ENCODE results near the gene AGAP1.

Gene AGAP1

DNA sequence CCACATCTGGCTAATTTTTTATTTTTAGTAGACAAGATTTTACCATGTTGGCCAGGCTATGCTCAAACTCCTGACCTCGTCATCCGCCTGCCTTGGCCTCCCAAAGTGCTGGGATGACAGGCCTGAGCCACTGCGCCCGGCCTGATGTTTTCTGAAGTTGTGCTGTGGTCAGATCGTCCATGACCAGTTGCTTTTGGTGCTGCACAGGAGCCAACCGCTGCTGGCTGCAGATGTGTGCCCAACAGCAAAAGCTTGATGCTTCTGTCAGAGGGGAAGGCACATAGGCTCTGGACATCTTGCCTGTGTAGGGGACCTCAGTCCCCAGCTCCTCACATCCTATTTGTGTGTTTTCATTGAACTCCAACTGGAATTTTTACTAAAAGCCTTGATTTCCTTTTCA is 218.3 kb downstream of the AGAP1 start:
- no peak for DNase-seq (ENCODE audit: low read depth)

DNA sequence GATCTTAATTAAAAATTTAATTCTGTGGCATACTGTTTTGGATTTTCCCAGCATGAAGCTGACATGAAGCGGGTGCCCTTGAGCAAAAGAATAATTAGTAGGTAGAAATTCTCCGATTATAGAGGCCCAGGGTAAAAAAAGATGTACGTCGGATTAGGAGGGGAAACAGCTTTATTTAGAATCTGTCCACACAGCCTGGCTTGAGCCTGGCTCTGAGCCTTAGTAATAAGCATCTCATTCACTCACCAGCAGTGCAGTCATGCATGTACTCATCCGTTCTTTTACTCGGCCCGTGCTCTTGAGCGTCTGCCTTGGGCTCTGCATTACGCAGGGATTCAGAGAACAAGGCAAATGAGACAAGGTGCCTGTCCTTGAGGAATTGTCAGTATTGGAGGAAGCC is 219.3 kb downstream of the AGAP1 start:
- DNase-seq (ENCODE audit: low read depth) = no peak

DNA sequence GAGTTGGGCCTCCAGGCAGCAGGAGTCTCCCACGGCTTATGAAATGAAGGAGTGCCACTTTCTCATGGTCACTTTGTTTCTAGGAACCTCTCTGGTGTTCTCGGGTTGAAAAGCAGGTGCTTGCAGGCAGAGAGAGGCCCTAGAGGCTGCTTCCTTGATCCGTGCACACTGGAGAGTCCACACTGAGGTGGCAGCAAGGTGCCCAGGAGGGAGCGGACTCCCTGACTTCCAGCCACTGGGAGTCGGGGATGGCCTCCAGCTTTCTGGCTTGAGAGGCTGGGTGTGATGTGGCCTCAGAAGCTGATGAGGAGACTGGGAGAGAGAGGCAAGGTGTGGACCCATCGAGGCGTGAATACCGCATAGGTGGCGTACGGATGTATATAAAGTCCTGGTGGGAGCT is 221.8 kb downstream of the AGAP1 start:
- no peak for DNase-seq (ENCODE audit: low read depth)

DNA sequence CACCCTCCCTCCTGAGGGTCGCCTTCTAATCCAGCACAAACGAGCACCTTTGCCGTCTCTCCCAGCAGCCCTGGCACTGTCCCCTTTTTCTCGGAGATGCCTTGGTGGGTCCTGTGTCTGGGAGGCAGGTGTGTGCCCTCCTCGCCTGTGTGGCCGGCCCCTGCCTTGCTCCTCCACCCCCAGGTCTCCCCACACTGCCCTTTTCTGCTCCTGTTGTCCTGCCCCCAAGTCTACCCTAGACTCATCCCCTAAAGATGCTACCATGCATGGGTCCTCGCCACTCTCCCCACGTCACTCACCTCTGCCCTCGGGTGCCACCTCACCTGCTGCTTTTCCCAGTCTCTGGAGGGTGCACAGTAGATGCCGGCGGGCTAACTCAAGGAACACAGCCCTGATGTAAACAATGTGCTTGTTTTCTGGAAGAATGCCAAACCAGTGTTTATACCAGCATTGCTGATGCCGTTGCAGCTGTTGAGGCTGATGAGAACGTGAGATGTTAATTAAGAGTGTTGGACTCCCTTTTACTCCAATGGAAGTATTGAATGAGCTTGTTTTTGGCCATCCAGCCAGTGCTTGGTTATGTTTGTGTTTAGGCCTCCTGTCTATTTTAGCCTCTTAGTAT is 223.1 kb downstream of the AGAP1 start:
- no peak for DNase-seq (ENCODE audit: low read depth)

DNA sequence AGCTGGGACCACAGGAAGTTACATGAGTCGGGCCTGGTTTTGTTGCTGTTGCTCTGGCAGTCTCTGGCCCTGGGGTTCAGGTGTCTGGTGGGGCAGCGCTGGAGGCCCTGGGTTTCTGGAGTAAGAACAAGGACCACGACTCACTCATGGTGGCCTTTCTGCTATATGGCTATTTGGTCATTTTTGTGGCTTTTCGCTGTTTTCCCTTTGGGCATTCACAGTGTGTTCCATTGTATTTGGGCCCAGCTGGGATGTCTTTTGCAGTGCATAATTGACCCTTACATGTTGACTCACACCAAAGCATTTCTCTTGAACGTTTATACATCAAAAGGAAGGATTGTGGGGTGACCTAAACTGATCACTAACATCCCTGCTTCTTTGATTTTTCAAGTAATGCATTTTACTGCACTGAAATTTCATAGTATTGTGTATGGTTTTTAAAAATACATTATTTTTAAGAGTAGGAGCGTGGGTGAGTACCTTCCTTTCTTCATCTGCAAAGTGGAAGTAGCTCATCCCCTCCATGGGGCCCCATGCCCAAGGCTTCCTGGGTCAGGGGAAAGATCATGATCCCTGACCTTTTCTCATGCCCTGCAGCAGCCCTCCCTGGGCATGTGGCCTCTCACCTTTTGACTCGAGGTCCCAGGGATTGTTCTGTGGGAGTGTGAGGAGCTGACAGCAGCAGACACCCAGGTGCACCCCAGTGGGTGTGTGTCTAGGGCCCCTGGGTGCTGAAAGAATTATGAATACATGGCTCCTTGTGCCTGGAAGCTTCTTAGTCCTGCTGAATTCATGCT is 225.5 kb downstream of the AGAP1 start:
- no peak for DNase-seq (ENCODE audit: low read depth)

DNA sequence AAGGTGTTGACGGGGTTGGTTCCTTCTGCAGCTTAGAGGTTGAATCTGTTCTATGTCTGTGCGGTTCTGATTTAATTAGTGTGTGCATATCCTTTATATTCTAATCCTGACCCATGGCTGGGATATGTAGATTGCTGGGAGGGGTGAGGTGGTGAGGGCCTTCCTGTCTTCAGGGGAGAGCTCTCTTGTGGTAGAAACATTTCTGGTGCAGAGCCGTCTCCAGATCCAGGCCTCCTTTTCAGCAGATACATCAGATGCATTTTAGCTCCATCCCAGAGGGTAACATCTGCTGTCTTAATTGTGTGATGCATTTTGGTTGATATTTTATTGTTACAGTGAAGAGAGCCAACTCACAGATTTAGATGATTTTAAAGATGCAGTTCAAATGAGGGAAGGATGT is 227.8 kb downstream of the AGAP1 start:
- DNase-seq (ENCODE audit: low read depth) = no peak

DNA sequence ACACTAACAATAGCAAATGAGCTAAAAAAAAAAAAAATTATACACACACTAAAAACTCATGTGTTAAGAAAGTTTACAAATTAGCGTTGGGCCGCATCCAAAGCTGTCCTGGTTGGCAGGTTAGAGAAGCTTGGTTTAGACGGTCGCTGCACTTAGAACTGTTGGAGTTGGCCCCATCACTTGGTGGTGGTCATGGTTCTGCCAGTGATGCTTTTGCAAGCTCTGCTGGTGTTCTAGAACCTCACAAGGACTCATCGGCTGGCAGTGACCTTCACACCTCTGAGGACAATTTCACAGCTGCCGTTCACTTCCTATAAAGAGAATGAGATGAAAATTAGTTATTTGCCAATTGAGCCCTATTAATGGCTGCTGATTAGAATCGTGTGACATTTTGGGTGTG is 229.0 kb downstream of the AGAP1 start:
- no peak for DNase-seq (ENCODE audit: low read depth)

DNA sequence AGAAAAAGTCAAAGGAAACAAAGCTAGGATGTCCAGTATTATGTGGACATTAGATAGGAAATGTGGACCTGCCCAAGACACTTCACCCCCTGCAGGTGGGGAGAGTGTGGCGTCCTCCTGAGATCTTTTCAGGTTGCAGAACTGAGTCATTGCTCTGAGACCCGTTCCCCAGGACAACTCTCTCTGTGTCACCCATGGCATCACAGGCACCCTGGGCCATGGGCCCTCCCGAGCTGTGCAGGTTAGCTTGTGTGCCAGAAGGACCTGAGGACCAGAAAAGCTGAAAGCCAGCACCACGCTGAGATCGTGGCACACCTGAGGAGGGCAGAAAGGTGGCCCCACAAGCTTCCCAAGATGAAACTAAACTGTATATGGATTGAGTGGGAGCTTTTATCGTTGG is 229.5 kb downstream of the AGAP1 start:
- no peak for DNase-seq (ENCODE audit: low read depth)

DNA sequence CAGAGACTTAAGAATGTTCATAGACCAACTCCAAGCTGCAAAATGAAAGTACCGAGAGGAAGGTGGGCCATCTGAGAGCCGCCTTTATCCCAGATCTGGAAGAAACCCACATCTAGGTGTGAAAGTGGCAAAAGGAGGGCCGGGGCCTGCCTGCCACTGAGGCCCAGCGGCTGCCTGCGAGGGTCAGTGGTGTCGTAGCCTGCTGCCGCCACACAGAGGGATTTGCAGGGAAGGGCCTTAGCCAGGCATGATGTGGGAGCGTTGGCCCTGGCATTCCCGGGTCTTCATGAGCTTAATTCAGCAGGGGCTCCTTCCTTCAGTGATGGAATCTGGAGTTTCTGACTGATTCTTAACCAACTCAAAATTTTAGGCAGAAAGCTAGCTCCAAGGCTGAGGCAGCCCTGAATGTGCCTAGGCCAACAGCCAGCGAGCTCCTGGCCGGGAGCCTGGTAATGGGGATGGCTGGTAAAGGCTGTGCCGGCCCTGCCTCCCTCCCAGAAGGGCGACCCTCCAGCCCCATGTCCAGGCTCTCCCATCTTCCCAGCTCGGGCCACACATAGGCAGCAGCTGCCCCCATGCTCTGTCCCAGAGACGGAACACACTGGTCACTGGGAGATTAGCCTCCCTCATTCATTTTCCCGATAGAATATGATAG is 230.1 kb downstream of the AGAP1 start:
- DNase-seq (ENCODE audit: low read depth) = no peak

DNA sequence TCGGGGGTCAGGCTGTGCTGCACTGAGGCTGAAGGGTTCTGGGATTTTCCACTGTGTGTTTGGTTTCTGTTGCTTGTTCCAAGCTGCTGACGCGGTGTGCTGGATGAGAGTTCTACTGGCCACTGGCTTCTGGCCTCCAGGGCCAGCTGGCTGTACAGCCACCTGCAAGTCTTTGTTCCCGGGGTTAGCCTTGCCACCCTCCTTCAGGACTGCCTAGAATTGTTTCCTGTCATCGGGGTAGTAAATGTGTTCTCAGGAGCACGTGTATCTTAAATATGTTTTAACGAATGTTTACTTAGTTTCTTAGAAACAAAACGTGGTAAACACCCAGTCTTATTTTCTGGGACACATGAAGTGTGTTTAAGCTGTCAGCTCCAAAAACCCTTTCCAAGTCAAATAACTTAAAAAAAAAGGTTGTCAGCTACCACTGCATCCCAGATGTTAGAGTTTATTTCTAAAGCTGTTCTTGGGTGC is 231.2 kb downstream of the AGAP1 start:
- DNase-seq (ENCODE audit: low read depth) = no peak

DNA sequence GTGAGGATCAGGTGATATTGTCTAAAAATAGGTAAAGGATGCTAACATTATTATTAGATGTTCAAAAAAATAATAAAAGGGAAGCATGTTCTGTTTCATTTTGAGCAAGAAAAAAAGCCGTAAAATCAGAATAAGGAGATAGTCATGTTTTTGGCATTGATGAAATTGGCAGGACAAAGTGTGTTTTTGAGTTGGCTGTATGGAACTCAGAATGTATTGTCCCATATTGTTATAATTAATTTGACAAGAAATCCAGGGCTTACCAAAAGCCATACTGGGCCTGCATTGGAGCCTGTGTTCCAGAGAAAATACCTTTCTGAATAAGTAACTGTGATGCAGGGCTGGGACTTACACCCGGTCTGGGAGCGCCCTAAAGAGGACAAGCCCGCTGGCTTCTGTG is 232.0 kb downstream of the AGAP1 start:
- DNase-seq (ENCODE audit: low read depth) = no peak

DNA sequence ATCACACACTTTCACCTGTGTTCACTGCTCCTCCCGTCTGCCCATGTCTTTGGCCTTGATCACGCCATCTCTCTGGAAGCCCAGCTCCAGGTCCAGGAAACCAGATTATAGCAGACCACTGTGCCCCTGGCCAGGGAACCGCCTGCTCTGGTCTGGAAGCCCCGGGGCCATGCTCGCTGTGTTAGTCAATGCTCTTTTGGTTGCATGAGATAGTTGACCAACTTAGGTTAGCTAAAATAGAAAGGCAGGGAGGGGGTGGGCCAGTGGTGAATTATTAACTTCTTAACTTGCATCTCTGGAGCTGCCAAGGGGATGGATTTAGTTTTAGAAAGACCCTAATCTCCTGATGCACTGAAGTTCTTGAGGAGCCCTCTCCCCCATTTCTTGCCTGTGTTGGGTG is 232.7 kb downstream of the AGAP1 start:
- no peak for DNase-seq (ENCODE audit: low read depth)

DNA sequence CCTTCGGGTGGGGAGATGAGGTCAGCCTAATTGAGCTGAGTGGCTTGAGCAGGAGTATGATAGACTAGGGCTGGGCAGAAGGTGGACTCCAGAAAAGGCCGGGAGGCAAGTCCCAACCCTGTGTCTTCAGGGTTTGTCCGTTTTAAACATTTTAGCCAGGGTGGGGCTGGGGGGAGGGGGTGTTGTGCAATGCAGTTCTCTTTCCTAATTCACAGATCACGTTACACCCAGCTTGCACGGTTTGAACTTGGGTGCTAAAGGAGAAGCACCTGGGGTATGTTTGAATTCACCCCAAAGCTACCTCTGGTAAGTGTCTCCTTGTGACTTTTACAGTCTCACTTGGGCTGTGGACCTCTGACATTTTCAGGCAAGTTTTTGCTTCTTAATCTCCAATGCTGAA is 233.3 kb downstream of the AGAP1 start:
- DNase-seq (ENCODE audit: low read depth) = no peak

DNA sequence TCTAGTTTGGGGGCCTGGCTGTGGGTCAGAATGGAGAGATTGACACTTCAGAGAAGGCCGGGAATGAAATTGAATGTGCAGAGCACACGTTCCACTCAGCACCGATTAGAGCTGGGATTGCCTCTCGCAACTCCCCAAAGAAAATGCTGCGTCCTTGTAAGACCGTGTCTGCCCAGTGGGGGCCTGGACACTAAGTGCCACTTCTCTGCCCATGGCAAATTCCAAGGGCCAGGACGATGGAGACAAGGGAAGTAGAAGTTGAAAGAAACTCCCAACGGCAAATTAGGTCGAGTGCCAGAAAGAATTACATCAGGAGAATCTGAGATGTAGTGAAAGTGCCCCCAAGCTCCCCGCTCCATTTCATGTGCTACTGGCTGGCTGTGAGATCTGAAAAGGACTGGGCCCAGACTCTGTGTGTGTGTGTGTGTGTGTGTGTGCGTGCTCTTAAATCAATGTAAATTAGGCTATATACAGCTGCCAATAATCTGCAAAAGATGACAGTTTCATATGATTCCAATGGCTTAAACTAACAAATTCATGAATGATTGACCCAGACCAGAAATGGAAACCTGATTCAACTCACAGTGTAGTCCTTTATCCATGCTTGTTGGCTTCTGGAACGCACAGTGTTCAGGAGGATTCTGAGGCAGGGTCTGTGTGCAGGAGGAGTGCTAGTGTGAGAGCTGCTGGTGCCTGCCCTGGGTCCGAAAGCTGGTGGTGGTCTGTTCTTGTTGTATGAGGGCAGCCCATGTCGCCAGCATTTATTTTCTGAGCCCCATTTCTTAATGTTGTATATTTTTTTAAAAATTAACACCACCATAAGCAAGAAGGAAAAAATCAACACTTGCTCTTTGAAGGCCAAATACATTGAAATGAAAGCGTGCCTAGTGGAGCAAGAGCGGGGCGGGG is 234.3 kb downstream of the AGAP1 start:
- no peak for DNase-seq (ENCODE audit: low read depth)

DNA sequence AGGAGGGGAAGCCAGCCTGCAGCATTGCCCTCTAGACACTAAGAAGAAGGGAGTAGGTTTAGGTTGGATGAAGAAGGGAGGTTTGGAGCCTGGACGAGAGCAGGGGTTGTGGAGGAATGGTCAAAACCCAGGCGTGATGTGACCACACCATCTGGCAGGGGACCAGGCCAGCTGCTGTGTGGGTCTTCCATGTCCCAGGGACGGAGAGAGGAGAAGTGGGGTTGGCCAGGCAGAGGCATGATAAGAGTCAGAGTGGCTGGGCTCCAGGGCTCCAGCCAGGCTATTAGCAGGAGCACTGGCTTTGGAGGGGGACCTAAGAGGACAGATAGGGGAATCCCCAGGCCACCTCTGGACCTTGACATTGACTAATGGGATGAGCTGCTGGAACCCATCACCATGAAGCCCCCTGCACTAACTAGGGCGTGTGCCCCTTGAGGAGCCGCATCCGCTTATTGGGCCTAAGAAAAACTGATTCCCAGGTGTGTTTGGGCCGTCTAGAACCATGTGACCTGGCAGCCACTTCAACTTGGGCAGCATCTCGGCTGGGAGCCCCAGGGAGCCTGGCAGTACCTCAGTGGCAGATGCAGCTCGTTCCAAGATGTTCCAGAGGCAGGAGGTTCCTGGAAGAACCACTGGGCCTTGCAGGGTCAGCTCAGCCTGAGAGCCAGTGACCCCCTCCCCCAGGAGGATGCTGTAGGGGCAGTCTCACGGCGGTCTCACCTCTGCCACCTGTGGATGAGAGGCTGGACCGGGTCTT is 235.1 kb downstream of the AGAP1 start:
- DNase-seq (ENCODE audit: low read depth) = no peak

DNA sequence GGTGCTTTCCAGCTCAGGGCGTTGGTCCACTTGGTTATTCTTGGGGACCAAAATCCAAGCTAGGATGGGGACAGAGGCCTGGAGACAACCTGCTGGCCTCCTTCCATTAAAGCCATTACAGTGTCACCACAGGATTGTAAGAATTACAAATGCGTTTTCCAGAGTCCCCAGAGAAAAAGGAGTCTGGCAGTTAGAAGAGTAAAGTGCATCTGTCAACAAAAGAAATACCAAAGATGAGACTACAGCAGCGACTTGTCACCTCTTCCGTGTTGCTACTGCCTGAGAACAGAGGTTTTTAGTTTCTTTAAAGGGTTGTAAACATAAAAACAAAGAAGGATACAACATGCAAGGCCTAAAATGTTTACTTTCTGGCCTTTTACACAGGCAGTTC is 235.7 kb downstream of the AGAP1 start:
- DNase-seq (ENCODE audit: low read depth) = no peak

DNA sequence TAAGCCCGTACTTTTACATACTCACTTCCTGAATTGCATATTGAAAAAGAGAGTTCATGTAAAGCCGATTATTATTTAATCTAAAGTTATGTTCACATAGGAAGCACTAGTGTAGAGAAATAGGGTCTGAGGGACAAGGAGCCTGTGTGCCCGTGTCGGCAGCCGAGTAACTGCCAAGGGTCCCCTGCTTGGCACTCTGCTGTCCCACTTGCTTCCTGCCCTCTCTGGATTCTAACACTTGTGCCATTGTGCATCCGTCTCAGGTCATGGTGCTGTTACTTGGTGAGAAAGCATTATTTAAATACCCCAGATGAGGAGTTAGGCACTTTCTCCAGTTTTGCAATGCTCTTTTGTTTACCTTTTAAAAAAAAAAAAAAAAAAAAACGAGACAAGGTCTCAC is 236.3 kb downstream of the AGAP1 start:
- DNase-seq (ENCODE audit: low read depth) = no peak

DNA sequence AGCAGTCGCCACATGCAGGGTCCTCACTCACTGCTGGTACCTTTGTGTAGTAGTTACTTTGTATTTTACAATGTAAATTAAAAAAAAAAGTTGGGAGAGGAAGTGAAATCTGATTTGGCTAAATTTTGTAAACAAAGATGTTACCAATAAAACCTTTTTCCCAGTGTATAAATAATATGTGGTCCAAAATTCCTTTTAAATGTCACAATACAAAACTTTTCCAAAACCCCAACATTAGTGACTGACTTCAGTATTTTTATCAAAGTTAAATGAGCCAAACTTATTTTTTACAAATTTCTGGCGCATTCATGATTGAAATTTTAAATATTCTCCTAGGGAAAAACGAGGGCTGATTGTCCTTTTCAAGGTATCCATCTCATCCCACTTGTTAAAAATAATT is 239.9 kb downstream of the AGAP1 start:
- DNase-seq (ENCODE audit: low read depth) = no peak

DNA sequence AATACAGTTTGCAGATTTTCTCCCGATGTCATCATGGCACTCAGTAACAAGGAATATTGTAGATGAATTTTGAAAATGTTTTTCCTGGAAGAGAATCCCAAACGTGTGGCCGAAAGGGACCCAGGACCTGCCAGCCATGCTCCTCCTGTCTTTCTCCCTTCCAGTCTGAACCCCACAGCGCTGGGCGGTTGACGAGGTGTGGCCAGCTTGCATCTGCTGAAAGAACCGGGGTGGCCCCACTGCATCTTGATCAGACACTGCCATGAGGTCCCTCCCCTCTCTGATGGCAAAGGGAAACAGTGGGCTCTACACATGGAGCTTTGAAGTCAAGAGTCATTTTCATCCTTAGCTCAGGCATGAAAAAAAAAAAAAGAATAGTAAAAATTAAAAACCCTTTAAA is 240.3 kb downstream of the AGAP1 start:
- no peak for DNase-seq (ENCODE audit: low read depth)

DNA sequence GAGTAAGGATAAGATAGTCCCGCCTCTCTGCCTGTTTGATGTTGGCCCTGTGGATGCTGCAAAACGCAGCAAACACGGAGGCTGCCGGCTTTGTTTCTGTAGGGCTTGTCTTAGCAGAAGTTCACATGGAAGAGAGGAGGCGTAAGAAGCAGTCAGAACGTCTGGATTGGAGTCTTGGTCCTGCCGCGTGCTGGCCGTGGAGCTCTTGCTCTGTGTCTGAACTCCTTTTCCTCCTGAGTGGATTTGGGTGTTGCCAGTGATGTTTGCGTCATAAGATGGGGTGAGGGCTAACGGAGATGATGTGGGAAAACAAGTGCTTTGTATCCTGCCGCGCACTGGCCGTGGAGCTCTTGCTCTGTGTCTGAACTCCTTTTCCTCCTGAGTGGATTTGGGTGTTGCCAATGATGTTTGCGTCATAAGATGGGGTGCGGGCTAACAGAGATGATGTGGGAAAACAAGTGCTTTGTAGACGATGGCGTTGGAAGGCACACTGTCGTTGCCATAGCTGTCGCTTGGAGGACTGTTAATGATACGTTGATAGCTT is 240.9 kb downstream of the AGAP1 start:
- DNase-seq (ENCODE audit: low read depth) = no peak

DNA sequence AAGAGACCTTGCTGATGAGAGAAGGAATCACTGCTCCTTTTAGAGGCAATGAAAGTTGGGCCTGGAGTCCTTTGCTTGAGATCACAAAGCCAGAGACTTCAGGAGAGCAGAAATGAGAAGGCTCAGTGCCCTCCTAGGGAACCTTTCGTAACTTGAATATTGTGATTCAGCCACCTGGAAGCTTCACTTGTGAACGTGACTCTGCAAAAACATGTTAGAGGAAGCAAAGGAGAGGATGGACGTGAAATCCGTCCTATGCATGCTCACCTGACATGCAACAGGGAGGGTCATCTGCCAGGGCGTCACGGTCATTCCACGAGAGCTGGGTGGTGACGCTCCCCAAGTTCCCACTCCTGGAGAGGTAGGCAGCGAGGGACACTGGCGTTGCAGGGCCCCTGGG is 243.6 kb downstream of the AGAP1 start:
- DNase-seq (ENCODE audit: low read depth) = no peak

Measured in GM04504 (cell line).